HepG2 (cell line): ENCODE data around the gene INPP5K. TPM values are rescaled to one million over a fixed set of nuclear protein-coding genes. Genes with fewer than 3 reads are reported as not detected.
A peak's percentile ranks its signal among the peaks of the same experiment; 100 is the strongest.

Experiments used
- ATAC-seq: fragments of 200-7000 bp; cut with Tn5 transposase; 3 replicates; pipeline ENCODE4 v1.9.1; 2020; ENCODE audit warnings: mild to moderate bottlenecking, moderate library complexity
- BruUV-seq: library from RNA; stranded (reverse); fragments of 400-500 nt; replicated peaks from 2 replicates; lab custom pipeline; 2021; lab: Mats Ljungman, UMichigan
- CTCF ChIA-PET: fragments of 300-600 bp; formaldehyde crosslinking; extraction: SDS; loops from one replicate; lab custom pipeline; 2021; ENCODE audit warnings: low total read pairs, inconsistent platforms, low intra/inter-chr PET ratio; lab: Yijun Ruan, JAX
- POLR2A ChIA-PET: fragments of 350-600 bp; sonication (Branson Sonifier 250); formaldehyde crosslinking; loops from one replicate; lab custom pipeline; 2020; ENCODE audit warnings: antibody characterized with exemption, inconsistent platforms; lab: Yijun Ruan, JAX
- DNase-seq: peaks from one replicate; pipeline ENCODE4 v3.0.0-alpha.2; 2015; ENCODE audit warnings: low spot score
- FAIRE-seq: peaks from 3 replicates; lab custom pipeline; 2011; peaks lifted over from hg19 to GRCh38; lab: Jason Lieb, UNC
- H2AFZ ChIP-seq: one replicate; pipeline ENCODE4 v1.6.1; 2011; ENCODE audit warnings: low read length, inconsistent platforms
- H3K27ac ChIP-seq: fragments of 300-600 bp; 3 replicates; pipeline ENCODE4 v1.8.0; 2011; ENCODE audit warnings: mixed run types, mild to moderate bottlenecking, mixed read lengths, low read length, inconsistent platforms; ENCODE audit not compliant: insufficient read depth; ENCODE audit errors: extremely low read length
- H3K27me3 ChIP-seq, 2 experiments: fragments of 200-600 bp in 1 of 2; 2 replicates in 1 of 2; 3 replicates in 1 of 2; pipeline versions ENCODE4 v1.6.0 to v1.8.0; 2011; ENCODE audit warnings: low read length in 2 of 2, mild to moderate bottlenecking in 2 of 2, moderate library complexity in 2 of 2, inconsistent platforms in 1 of 2; ENCODE audit not compliant: insufficient read depth in 2 of 2, control insufficient read depth in 1 of 2
- H3K36me3 ChIP-seq, 2 experiments: fragments of 200-600 bp in 1 of 2; replicated peaks in 1 of 2; 2 replicates in 1 of 2; 3 replicates in 1 of 2; pipeline versions ENCODE4 v1.5.1 to v1.8.0; 2011; ENCODE audit warnings: low read length in 2 of 2, inconsistent platforms in 1 of 2; ENCODE audit not compliant: insufficient read depth in 2 of 2, control insufficient read depth in 1 of 2
- H3K4me1 ChIP-seq: 2 replicates; pipeline ENCODE4 v1.5.1; 2012; ENCODE audit warnings: low read length, inconsistent platforms; ENCODE audit not compliant: insufficient read depth
- H3K4me2 ChIP-seq: 2 replicates; pipeline ENCODE4 v1.6.0; 2011; ENCODE audit warnings: low read depth, low read length, inconsistent platforms
- H3K4me3 ChIP-seq, 3 experiments: fragments of 200-600 bp in 1 of 3; sonication (generic), shearing (Covaris generic) in 1 of 3; replicated peaks in 1 of 3; 2 replicates each; pipeline ENCODE4 v1.5.1; 2011 to 2016; ENCODE audit warnings: low read length in 3 of 3, inconsistent platforms in 2 of 3, low read depth in 2 of 3, mild to moderate bottlenecking in 2 of 3, control low read depth in 1 of 3, mixed read lengths in 1 of 3; ENCODE audit not compliant: insufficient read depth in 1 of 3
- H3K79me2 ChIP-seq: one replicate; pipeline ENCODE4 v1.6.1; 2011; ENCODE audit warnings: low read length, inconsistent platforms; ENCODE audit not compliant: insufficient read depth
- H3K9ac ChIP-seq: 2 replicates; pipeline ENCODE4 v1.6.0; 2011; ENCODE audit warnings: mild to moderate bottlenecking, low read depth, low read length, inconsistent platforms; ENCODE audit not compliant: insufficient read depth
- H3K9me3 ChIP-seq: 2 replicates; pipeline ENCODE4 v1.5.1; 2012; ENCODE audit warnings: mild to moderate bottlenecking, low read length
- H4K20me1 ChIP-seq: 2 replicates; pipeline ENCODE4 v1.6.0; 2011; ENCODE audit warnings: inconsistent platforms, mild to moderate bottlenecking, low read length, moderate library complexity; ENCODE audit not compliant: insufficient read depth
- EED ChIP-seq: sonication (generic); formaldehyde crosslinking; IDR thresholded peaks from 2 replicates; pipeline ENCODE4 v1.5.0; 2020; ENCODE audit warnings: mild to moderate bottlenecking, missing genetic modification reagents
- GTF2F1 ChIP-seq: fragments of 150-350 bp; IDR thresholded peaks from 2 replicates; pipeline ENCODE4 v1.6.1; 2014; ENCODE audit warnings: low read length
- HMGXB4 ChIP-seq, 2 experiments: sonication (generic) in 1 of 2; formaldehyde crosslinking in 1 of 2; IDR thresholded peaks; 2 replicates each; pipeline versions ENCODE4 v1.4.0 to v1.6.1; 2018 to 2020; ENCODE audit warnings: missing genetic modification reagents in 2 of 2, borderline replicate concordance in 1 of 2, low read depth in 1 of 2, mild to moderate bottlenecking in 1 of 2, missing biosample characterization in 1 of 2
- KDM3A ChIP-seq: IDR thresholded peaks from 2 replicates; pipeline ENCODE4 v1.6.1; 2018; ENCODE audit warnings: low read depth, missing compliant biosample characterization
- KLF16 ChIP-seq, 2 experiments: sonication (generic) in 1 of 2; formaldehyde crosslinking in 1 of 2; IDR thresholded peaks; 2 replicates each; pipeline versions ENCODE4 v1.6.1 to v1.8.0; 2016 to 2023; ENCODE audit warnings: missing genetic modification reagents in 2 of 2, missing compliant biosample characterization in 1 of 2
- MAF1 ChIP-seq: sonication (generic); formaldehyde crosslinking; IDR thresholded peaks from 2 replicates; pipeline ENCODE4 v1.5.0; 2020; ENCODE audit warnings: missing genetic modification reagents, borderline replicate concordance
- RFX5 ChIP-seq: IDR thresholded peaks from 2 replicates; pipeline ENCODE4 v1.6.1; 2011; ENCODE audit warnings: low read depth, low read length, improper control_type of control experiment
- SNRNP70 ChIP-seq: fragments of 200-400 bp; formaldehyde crosslinking; IDR thresholded peaks from 2 replicates; pipeline ENCODE4 v1.6.1; 2017; ENCODE audit warnings: mild to moderate bottlenecking, low read depth, low read length, moderate library complexity
- TCF12 ChIP-seq, 2 experiments: fragments of 450-650 bp in 1 of 2; sonication (generic) in 1 of 2; formaldehyde crosslinking in 1 of 2; IDR thresholded peaks; 2 replicates each; pipeline versions ENCODE4 v1.6.1 to v1.8.0; 2017 to 2022; ENCODE audit warnings: antibody characterized with exemption in 1 of 2, mild to moderate bottlenecking in 1 of 2, missing genetic modification reagents in 1 of 2, moderate library complexity in 1 of 2
- ZBTB2 ChIP-seq: sonication (generic); formaldehyde crosslinking; IDR thresholded peaks from 2 replicates; pipeline ENCODE4 v1.8.0; 2022; ENCODE audit warnings: low read depth, missing genetic modification reagents
- ZIK1 ChIP-seq: sonication (generic); formaldehyde crosslinking; IDR thresholded peaks from 2 replicates; pipeline ENCODE4 v1.5.0; 2020; ENCODE audit warnings: mild to moderate bottlenecking, low read depth, missing genetic modification reagents, borderline replicate concordance
- ZNF225 ChIP-seq: sonication (generic); formaldehyde crosslinking; IDR thresholded peaks from 2 replicates; pipeline ENCODE4 v1.4.0; 2020; ENCODE audit warnings: mild to moderate bottlenecking, missing genetic modification reagents
- ZNF589 ChIP-seq: sonication (generic); formaldehyde crosslinking; conservative IDR thresholded peaks from 2 replicates; pipeline ENCODE4 v1.8.0; 2022; ENCODE audit warnings: mild to moderate bottlenecking, moderate library complexity, missing genetic modification reagents
- ZNF639 ChIP-seq: conservative IDR thresholded peaks from 2 replicates; pipeline ENCODE4 v1.6.1; 2018; ENCODE audit warnings: missing genetic modification reagents
- ZNF691 ChIP-seq: sonication (generic); formaldehyde crosslinking; IDR thresholded peaks from 2 replicates; pipeline ENCODE4 v1.4.0; 2020; ENCODE audit warnings: missing genetic modification reagents, low read depth, mild to moderate bottlenecking, borderline replicate concordance
- ZNF790 ChIP-seq: sonication (generic); formaldehyde crosslinking; IDR thresholded peaks from 2 replicates; pipeline ENCODE4 v1.8.0; 2022; ENCODE audit warnings: missing genetic modification reagents, mild to moderate bottlenecking, borderline replicate concordance
- WGBS: methylation state at CpG from one replicate; pipeline ENCODE4 v1.1.6; 2017; ENCODE audit warnings: low lambda C conversion rate; 5-methylcytosine and 5-hydroxymethylcytosine counted together
- in situ Hi-C: cut with HindIII; loops from 2 replicates; pipeline ENCODE4 v1.10.0; 2017; ENCODE audit warnings: low pct_unique_long_range_greater_than_20kb; ENCODE audit not compliant: extremely low pct_ligation_motif_present
- intact Hi-C: fragments of 100-400 bp; cut with micrococcal nuclease; formaldehyde crosslinking; loops from one replicate; pipeline ENCODE4 v1.10.0; 2022; ENCODE audit not compliant: unreplicated experiment
- polyA plus RNA-seq, 8 experiments: library from polyadenylated mRNA; depleted of rRNA in 3 of 8; stranded (reverse) in 7 of 8; unstranded in 1 of 8; fragments of >200 nt; fragmentation: Illumina TruSeq in 4 of 8; extraction: Trizol in 4 of 8; gene quantifications; 2 replicates each; pipeline versions ENCODE4 v1.2.1 to v1.2.3, GENCODE V29; 2011 to 2016; ENCODE audit warnings: low read depth in 4 of 8, missing spikeins in 1 of 8, mixed read lengths in 1 of 8; ENCODE audit not compliant: insufficient read depth in 1 of 8
- total RNA-seq, 5 experiments: library from RNA; depleted of rRNA; stranded (reverse); fragments of >200 nt; fragmentation: Illumina TruSeq; extraction: Trizol; gene quantifications; 2 replicates each; pipeline ENCODE4 v1.2.3, GENCODE V29; 2016; ENCODE audit warnings: low read depth in 1 of 5

Gene INPP5K
- total and polyA plus RNA-seq, 2 of the 13 experiments (the other 11 are each of a cell fraction or from before 2014, with no cell fraction given), result 4.8 to 9.6 TPM

- in situ Hi-C loops (no loop called here), intact Hi-C loops (loop anchor here (1.0 kb wide), 2 partner anchors 35 to 59 kb away; no protein-coding TSS in a partner anchor)
- Histone ChIP-seq H4K20me1 (peaks cover 13% of the 10 kb centered on the region; the same call in 1 of the 2 replicates), H3K9me3 (no peaks in the 10 kb centered on the region), H3K4me3 (peak within 1 kb of the TSS; percentile 89 to 99 (median 98)), H3K27me3 (no peaks in the 10 kb centered on the region; a peak in 1 of 5 replicates), H3K27ac (peak within 1 kb of the TSS; percentile 99), H3K4me1 (peaks cover 50% of the 10 kb centered on the region), H3K79me2 (peaks cover 49% of the 10 kb centered on the region), H3K4me2 (peak within 1 kb of the TSS; percentile 85), H3K9ac (peak within 1 kb of the TSS; percentile 98), H2AFZ (no peak within 1 kb of the TSS), H3K36me3 (no peaks in the 10 kb centered on the region)
- FAIRE-seq (peak; percentile 59), DNase-seq (peak; percentile 89), ATAC-seq (peak; percentile 81)
- CTCF ChIA-PET, result interaction anchor here (2.3 kb wide), 1 partner anchor 59 kb away, joined by 7 read pairs; no protein-coding TSS in a partner anchor
- POLR2A ChIA-PET, result interaction anchor here (0.8 to 3.0 kb wide), 13 partner anchors 12 to 373 kb away, joined by 3 to 21 read pairs (median 4); partner anchors contain the start of genes INPP5K, MYO1C, SMYD4 and YWHAE
- BruUV-seq, result no TSS peak
- WGBS, result under 1% methylated on average over 24 of the region's 93 CpGs
- TF ChIP-seq ZNF639 (CRISPR knock-in tag) (peak; percentile 87), SNRNP70 (no peak), ZIK1 (CRISPR knock-in tag) (no peak; the same call in 1 of the 2 replicates), TCF12 (IDR thresholded peaks at IDR 0.05) (no peak), TCF12 (CRISPR knock-in tag; IDR thresholded peaks at IDR 0.05) (peak; percentile 9; the same call in 1 of the 2 replicates), GTF2F1 (peak; percentile 65; the same call in 1 of the 2 replicates), ZNF790 (no peak; the same call in none of the 2 replicates), EED (CRISPR knock-in tag) (peak; percentile 81; the same call in 1 of the 2 replicates), HMGXB4 (CRISPR knock-in tag; IDR thresholded peaks at IDR 0.05; ENCODE audit: borderline replicate concordance in 1 of 2, low read depth in 1 of 2) (no peak; a peak in 1 of 4 replicates), RFX5 (0 out of 2 replicates have a peak, but pooled peaks have one; percentile 9), ZNF691 (no peak), ZNF589 (CRISPR knock-in tag) (peak; percentile 51; the same call in 1 of the 2 replicates), KDM3A (CRISPR knock-in tag) (0 out of 2 replicates have a peak, but pooled peaks have one; percentile 44), KLF16 (CRISPR knock-in tag; IDR thresholded peaks at IDR 0.05) (peak in 1 of 2 experiments; percentile 68; a peak in 2 of 4 replicates), MAF1 (peak; percentile 9; the same call in 1 of the 2 replicates), ZBTB2 (peak; percentile 92), ZNF225 (CRISPR knock-in tag) (0 out of 2 replicates have a peak, but pooled peaks have one; percentile 32)
Measured at GRCh38 chr17:1455797-1456599, 60.4 kb downstream of the INPP5K start, which contains the start of gene CRK. Gene CRK (minus strand): TSS chr17:1456232. CDS start chr17:1456117, 115 bp downstream.
